GM23338 (cell line): Measurements from ENCODE around the gene FXYD2. TPM values are rescaled to one million over a fixed set of nuclear protein-coding genes. Genes with fewer than 3 reads are reported as not detected.

ENCODE experiments used
- ATAC-seq: fragments of 200-7000 bp; cut with Tn5 transposase; 3 replicates; pipeline ENCODE4 v1.9.1; 2020
- DNase-seq: peaks from one replicate; pipeline ENCODE4 v3.0.0-alpha.2; 2015; ENCODE audit warnings: low spot score
- H2AFZ ChIP-seq: fragments of 200-600 bp; sonication (generic); 2 replicates; pipeline ENCODE4 v1.8.0; 2016; ENCODE audit warnings: antibody characterized with exemption, mild to moderate bottlenecking, moderate library complexity
- H3F3A ChIP-seq: fragments of 200-600 bp; sonication (generic); replicated peaks from 2 replicates; pipeline ENCODE4 v1.8.0; 2017; ENCODE audit warnings: antibody characterized with exemption, mixed run types, low read depth
- H3K27ac ChIP-seq: fragments of 200-600 bp; sonication (generic); 2 replicates; pipeline ENCODE4 v1.6.1; 2016; ENCODE audit warnings: low read depth
- H3K27me3 ChIP-seq: fragments of 200-600 bp; sonication (generic); 2 replicates; pipeline ENCODE4 v1.8.0; 2016; ENCODE audit warnings: mild to moderate bottlenecking, mixed run types, moderate library complexity; ENCODE audit not compliant: insufficient read depth
- H3K36me3 ChIP-seq: fragments of 200-600 bp; sonication (generic); 2 replicates; pipeline ENCODE4 v1.8.0; 2016; ENCODE audit warnings: mild to moderate bottlenecking; ENCODE audit not compliant: insufficient read depth
- H3K4me1 ChIP-seq: fragments of 200-600 bp; sonication (generic); 2 replicates; pipeline ENCODE4 v1.8.0; 2016; ENCODE audit warnings: mild to moderate bottlenecking, moderate library complexity; ENCODE audit not compliant: insufficient read depth
- H3K4me2 ChIP-seq: fragments of 200-600 bp; sonication (generic); 2 replicates; pipeline ENCODE4 v1.7.1; 2017; ENCODE audit warnings: mixed run types
- H3K4me3 ChIP-seq: fragments of 200-600 bp; sonication (generic); 2 replicates; pipeline ENCODE4 v1.6.1; 2016; ENCODE audit warnings: mixed run types
- H3K79me2 ChIP-seq: fragments of 200-600 bp; sonication (generic); replicated peaks from 2 replicates; pipeline ENCODE4 v1.8.0; 2017; ENCODE audit warnings: mild to moderate bottlenecking; ENCODE audit not compliant: insufficient read depth
- H3K9me2 ChIP-seq: fragments of 200-600 bp; sonication (generic); 2 replicates; pipeline ENCODE4 v1.8.0; 2017; ENCODE audit not compliant: insufficient read depth
- H4K20me1 ChIP-seq: fragments of 200-600 bp; sonication (generic); replicated peaks from 2 replicates; pipeline ENCODE4 v1.8.0; 2017; ENCODE audit warnings: mild to moderate bottlenecking; ENCODE audit not compliant: insufficient read depth
- H3K27ac Mint-ChIP-seq: 2 replicates; pipeline ENCODE4 v1.8.0; 2020; ENCODE audit warnings: inconsistent platforms, mild to moderate bottlenecking, moderate library complexity, mixed read lengths
- H3K27me3 Mint-ChIP-seq: 3 replicates; pipeline ENCODE4 v1.8.0; 2022; ENCODE audit warnings: low read depth, mild to moderate bottlenecking, moderate library complexity, mixed read lengths, inconsistent platforms; ENCODE audit not compliant: insufficient read depth, poor library complexity
- H3K36me3 Mint-ChIP-seq: 3 replicates; pipeline ENCODE4 v1.8.0; 2021; ENCODE audit warnings: low read depth, mild to moderate bottlenecking, inconsistent platforms, moderate library complexity, mixed read lengths
- H3K4me1 Mint-ChIP-seq: 3 replicates; pipeline ENCODE4 v1.8.0; 2020; ENCODE audit warnings: mild to moderate bottlenecking, inconsistent platforms, mixed read lengths
- H3K4me3 Mint-ChIP-seq: 3 replicates; pipeline ENCODE4 v1.8.0; 2021; ENCODE audit warnings: moderate library complexity, mild to moderate bottlenecking, inconsistent platforms, mixed read lengths
- H3K9me3 Mint-ChIP-seq: 3 replicates; pipeline ENCODE4 v1.8.0; 2020; ENCODE audit warnings: moderate library complexity, mild to moderate bottlenecking, inconsistent platforms, mixed read lengths
- CREB1 ChIP-seq: fragments of 250-450 bp; sonication (Bioruptor Pico); IDR thresholded peaks from 2 replicates; pipeline ENCODE4 v1.5.0; 2020; ENCODE audit warnings: low read depth, mild to moderate bottlenecking, moderate library complexity
- EZH2 ChIP-seq: fragments of 200-600 bp; sonication (generic); IDR thresholded peaks from one replicate; pipeline ENCODE4 v1.8.0; 2017; ENCODE audit warnings: antibody characterized with exemption, mild to moderate bottlenecking, low read depth; ENCODE audit not compliant: unreplicated experiment
- EZH2phosphoT487 ChIP-seq: fragments of 200-600 bp; sonication (generic); IDR thresholded peaks from one replicate; pipeline ENCODE4 v1.8.1; 2018; ENCODE audit warnings: antibody characterized with exemption; ENCODE audit not compliant: unreplicated experiment
- JUNB ChIP-seq: IDR thresholded peaks from one replicate; pipeline ENCODE4 v1.6.1; 2016; ENCODE audit warnings: antibody characterized with exemption; ENCODE audit not compliant: unreplicated experiment
- NANOG ChIP-seq: IDR thresholded peaks from 2 replicates; pipeline ENCODE4 v1.6.1; 2016; ENCODE audit warnings: antibody characterized with exemption, borderline replicate concordance
- POLR2AphosphoS5 ChIP-seq: IDR thresholded peaks from 2 replicates; pipeline ENCODE4 v1.6.1; 2016; ENCODE audit warnings: antibody characterized with exemption, low read depth
- STAT1 ChIP-seq: IDR thresholded peaks from one replicate; pipeline ENCODE4 v1.6.1; 2016; ENCODE audit warnings: antibody characterized with exemption; ENCODE audit not compliant: unreplicated experiment
- ZNF114 ChIP-seq: fragments of 250-450 bp; sonication (Bioruptor Pico); IDR thresholded peaks from 2 replicates; pipeline ENCODE4 v1.5.0; 2020; ENCODE audit warnings: mild to moderate bottlenecking, moderate library complexity
- polyA plus RNA-seq: library from polyadenylated mRNA; unstranded; fragments of >200 nt; fragmentation: Nextera tagmentation; extraction: Ambion mirVana; gene quantifications from 2 replicates; pipeline ENCODE4 v1.2.1, GENCODE V29; 2016
- total RNA-seq: library from RNA; depleted of rRNA; stranded (reverse); fragments of >200 nt; shearing (Covaris generic); gene quantifications from 2 replicates; pipeline ENCODE4 v1.2.3, GENCODE V29; 2014
- TF ChIP-seq, protein P1 (sequence below): IDR thresholded peaks from 2 replicates; pipeline ENCODE4 v1.6.1; 2016; ENCODE audit warnings: antibody characterized with exemption
- TF ChIP-seq, protein P2 (sequence below): IDR thresholded peaks from one replicate; pipeline ENCODE4 v1.6.1; 2018; ENCODE audit warnings: antibody characterized with exemption; ENCODE audit not compliant: unreplicated experiment
- TF ChIP-seq, protein P3 (sequence below), 2 experiments: fragments of 200-600 bp in 1 of 2; sonication (generic) in 1 of 2; conservative IDR thresholded peaks; 2 replicates each; pipeline versions ENCODE4 v1.5.1 to v1.6.1; 2016 to 2017; ENCODE audit warnings: antibody characterized with exemption in 2 of 2, low read depth in 2 of 2, mild to moderate bottlenecking in 2 of 2, moderate library complexity in 1 of 2
- TF ChIP-seq, protein P4 (sequence below): fragments of 250-450 bp; sonication (Bioruptor Pico); IDR thresholded peaks from 2 replicates; pipeline ENCODE4 v1.5.0; 2020; ENCODE audit warnings: mild to moderate bottlenecking, moderate library complexity

FXYD2 gene
- total and polyA plus RNA-seq, 2 experiments from 2014 or later, result 0.59 to 1.4 TPM

DNA sequence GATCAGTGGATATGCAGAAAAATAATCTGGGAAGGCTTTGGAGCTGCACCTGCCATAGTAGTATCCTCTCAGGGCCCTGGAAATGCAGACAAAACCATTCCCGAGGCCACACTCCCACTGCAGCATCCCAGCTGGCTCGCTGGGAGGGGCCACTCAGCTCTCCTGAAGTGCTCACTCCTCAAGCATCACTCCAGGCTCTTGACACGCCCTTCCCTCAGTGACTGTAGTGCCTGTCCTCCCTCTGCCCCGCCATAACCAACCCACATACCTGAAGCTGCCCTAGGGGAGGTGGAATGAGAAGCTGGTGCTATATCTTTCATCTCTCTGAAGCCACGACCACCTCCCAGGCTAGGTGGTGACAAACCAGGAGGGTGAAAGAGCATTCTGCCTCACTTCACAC, 32.3 kb downstream of the FXYD2 start:
- Histone ChIP-seq H3F3A (no peaks in the 10 kb centered on the region), H3K36me3 (no peaks in the 10 kb centered on the region), H4K20me1 (no peaks in the 10 kb centered on the region), H3K27ac (no peak overlapping the region), H3K79me2 (no peaks in the 10 kb centered on the region), H3K4me1 (peaks cover 10% of the 10 kb centered on the region; the same call in 1 of the 2 replicates), H3K27me3 (peaks cover 44% of the 10 kb centered on the region), H2AFZ (no peak overlapping the region), H3K4me3 (no peak overlapping the region), H3K4me2 (no peak overlapping the region), H3K9me2 (no peaks in the 10 kb centered on the region)
- Mint-ChIP-seq H3K36me3 (no peaks in the 10 kb centered on the region), H3K4me1 (peaks cover 16% of the 10 kb centered on the region; the same call in 2 of the 3 replicates), H3K27me3 (peaks cover 44% of the 10 kb centered on the region), H3K27ac (no peak overlapping the region), H3K4me3 (no peak overlapping the region), H3K9me3 (no peaks in the 10 kb centered on the region)
- DNase-seq, result no peak
- TF ChIP-seq EZH2 (no peak), JUNB (no peak), STAT1 (no peak), ZNF114 (CRISPR knock-in tag) (no peak), EZH2phosphoT487 (no peak), POLR2AphosphoS5 (no peak), CREB1 (CRISPR knock-in tag) (no peak), NANOG (no peak)
- TF ChIP-seq, protein P1, sequence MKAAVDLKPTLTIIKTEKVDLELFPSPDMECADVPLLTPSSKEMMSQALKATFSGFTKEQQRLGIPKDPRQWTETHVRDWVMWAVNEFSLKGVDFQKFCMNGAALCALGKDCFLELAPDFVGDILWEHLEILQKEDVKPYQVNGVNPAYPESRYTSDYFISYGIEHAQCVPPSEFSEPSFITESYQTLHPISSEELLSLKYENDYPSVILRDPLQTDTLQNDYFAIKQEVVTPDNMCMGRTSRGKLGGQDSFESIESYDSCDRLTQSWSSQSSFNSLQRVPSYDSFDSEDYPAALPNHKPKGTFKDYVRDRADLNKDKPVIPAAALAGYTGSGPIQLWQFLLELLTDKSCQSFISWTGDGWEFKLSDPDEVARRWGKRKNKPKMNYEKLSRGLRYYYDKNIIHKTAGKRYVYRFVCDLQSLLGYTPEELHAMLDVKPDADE, result no peak
- TF ChIP-seq, protein P2, sequence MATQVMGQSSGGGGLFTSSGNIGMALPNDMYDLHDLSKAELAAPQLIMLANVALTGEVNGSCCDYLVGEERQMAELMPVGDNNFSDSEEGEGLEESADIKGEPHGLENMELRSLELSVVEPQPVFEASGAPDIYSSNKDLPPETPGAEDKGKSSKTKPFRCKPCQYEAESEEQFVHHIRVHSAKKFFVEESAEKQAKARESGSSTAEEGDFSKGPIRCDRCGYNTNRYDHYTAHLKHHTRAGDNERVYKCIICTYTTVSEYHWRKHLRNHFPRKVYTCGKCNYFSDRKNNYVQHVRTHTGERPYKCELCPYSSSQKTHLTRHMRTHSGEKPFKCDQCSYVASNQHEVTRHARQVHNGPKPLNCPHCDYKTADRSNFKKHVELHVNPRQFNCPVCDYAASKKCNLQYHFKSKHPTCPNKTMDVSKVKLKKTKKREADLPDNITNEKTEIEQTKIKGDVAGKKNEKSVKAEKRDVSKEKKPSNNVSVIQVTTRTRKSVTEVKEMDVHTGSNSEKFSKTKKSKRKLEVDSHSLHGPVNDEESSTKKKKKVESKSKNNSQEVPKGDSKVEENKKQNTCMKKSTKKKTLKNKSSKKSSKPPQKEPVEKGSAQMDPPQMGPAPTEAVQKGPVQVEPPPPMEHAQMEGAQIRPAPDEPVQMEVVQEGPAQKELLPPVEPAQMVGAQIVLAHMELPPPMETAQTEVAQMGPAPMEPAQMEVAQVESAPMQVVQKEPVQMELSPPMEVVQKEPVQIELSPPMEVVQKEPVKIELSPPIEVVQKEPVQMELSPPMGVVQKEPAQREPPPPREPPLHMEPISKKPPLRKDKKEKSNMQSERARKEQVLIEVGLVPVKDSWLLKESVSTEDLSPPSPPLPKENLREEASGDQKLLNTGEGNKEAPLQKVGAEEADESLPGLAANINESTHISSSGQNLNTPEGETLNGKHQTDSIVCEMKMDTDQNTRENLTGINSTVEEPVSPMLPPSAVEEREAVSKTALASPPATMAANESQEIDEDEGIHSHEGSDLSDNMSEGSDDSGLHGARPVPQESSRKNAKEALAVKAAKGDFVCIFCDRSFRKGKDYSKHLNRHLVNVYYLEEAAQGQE, result no peak
- TF ChIP-seq, protein P3, sequence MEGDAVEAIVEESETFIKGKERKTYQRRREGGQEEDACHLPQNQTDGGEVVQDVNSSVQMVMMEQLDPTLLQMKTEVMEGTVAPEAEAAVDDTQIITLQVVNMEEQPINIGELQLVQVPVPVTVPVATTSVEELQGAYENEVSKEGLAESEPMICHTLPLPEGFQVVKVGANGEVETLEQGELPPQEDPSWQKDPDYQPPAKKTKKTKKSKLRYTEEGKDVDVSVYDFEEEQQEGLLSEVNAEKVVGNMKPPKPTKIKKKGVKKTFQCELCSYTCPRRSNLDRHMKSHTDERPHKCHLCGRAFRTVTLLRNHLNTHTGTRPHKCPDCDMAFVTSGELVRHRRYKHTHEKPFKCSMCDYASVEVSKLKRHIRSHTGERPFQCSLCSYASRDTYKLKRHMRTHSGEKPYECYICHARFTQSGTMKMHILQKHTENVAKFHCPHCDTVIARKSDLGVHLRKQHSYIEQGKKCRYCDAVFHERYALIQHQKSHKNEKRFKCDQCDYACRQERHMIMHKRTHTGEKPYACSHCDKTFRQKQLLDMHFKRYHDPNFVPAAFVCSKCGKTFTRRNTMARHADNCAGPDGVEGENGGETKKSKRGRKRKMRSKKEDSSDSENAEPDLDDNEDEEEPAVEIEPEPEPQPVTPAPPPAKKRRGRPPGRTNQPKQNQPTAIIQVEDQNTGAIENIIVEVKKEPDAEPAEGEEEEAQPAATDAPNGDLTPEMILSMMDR (conservative IDR thresholded peaks at IDR 0.05; ENCODE audit: low read depth in 2 of 2), result no peak
- TF ChIP-seq, protein P4, sequence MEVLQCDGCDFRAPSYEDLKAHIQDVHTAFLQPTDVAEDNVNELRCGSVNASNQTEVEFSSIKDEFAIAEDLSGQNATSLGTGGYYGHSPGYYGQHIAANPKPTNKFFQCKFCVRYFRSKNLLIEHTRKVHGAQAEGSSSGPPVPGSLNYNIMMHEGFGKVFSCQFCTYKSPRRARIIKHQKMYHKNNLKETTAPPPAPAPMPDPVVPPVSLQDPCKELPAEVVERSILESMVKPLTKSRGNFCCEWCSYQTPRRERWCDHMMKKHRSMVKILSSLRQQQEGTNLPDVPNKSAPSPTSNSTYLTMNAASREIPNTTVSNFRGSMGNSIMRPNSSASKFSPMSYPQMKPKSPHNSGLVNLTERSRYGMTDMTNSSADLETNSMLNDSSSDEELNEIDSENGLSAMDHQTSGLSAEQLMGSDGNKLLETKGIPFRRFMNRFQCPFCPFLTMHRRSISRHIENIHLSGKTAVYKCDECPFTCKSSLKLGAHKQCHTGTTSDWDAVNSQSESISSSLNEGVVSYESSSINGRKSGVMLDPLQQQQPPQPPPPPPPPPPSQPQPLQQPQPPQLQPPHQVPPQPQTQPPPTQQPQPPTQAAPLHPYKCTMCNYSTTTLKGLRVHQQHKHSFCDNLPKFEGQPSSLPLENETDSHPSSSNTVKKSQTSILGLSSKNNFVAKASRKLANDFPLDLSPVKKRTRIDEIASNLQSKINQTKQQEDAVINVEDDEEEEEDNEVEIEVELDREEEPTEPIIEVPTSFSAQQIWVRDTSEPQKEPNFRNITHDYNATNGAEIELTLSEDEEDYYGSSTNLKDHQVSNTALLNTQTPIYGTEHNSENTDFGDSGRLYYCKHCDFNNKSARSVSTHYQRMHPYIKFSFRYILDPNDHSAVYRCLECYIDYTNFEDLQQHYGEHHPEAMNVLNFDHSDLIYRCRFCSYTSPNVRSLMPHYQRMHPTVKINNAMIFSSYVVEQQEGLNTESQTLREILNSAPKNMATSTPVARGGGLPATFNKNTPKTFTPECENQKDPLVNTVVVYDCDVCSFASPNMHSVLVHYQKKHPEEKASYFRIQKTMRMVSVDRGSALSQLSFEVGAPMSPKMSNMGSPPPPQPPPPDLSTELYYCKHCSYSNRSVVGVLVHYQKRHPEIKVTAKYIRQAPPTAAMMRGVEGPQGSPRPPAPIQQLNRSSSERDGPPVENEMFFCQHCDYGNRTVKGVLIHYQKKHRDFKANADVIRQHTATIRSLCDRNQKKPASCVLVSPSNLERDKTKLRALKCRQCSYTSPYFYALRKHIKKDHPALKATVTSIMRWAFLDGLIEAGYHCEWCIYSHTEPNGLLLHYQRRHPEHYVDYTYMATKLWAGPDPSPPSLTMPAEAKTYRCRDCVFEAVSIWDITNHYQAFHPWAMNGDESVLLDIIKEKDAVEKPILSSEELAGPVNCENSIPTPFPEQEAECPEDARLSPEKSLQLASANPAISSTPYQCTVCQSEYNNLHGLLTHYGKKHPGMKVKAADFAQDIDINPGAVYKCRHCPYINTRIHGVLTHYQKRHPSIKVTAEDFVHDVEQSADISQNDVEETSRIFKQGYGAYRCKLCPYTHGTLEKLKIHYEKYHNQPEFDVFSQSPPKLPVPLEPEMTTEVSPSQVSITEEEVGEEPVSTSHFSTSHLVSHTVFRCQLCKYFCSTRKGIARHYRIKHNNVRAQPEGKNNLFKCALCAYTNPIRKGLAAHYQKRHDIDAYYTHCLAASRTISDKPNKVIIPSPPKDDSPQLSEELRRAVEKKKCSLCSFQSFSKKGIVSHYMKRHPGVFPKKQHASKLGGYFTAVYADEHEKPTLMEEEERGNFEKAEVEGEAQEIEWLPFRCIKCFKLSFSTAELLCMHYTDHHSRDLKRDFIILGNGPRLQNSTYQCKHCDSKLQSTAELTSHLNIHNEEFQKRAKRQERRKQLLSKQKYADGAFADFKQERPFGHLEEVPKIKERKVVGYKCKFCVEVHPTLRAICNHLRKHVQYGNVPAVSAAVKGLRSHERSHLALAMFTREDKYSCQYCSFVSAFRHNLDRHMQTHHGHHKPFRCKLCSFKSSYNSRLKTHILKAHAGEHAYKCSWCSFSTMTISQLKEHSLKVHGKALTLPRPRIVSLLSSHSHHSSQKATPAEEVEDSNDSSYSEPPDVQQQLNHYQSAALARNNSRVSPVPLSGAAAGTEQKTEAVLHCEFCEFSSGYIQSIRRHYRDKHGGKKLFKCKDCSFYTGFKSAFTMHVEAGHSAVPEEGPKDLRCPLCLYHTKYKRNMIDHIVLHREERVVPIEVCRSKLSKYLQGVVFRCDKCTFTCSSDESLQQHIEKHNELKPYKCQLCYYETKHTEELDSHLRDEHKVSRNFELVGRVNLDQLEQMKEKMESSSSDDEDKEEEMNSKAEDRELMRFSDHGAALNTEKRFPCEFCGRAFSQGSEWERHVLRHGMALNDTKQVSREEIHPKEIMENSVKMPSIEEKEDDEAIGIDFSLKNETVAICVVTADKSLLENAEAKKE (CRISPR knock-in tag), result no peak
- no peak for ATAC-seq
